CD8-positive, alpha-beta memory T cell (primary cell): ENCODE data around the gene SEMA4A. TPM values are rescaled to one million over a fixed set of nuclear protein-coding genes. Genes with fewer than 3 reads are reported as not detected.
A peak's percentile ranks its signal among the peaks of the same experiment; 100 is the strongest.

Experiments
- CTCF ChIA-PET: fragments of 350-600 bp; sonication (Branson Sonifier 250); formaldehyde crosslinking; loops from one replicate; lab custom pipeline; 2021; ENCODE audit warnings: antibody characterized with exemption; lab: Charles Lee
- POLR2A ChIA-PET: fragments of 350-600 bp; sonication (Branson Sonifier 250); formaldehyde crosslinking; loops from one replicate; lab custom pipeline; 2021; ENCODE audit warnings: antibody characterized with exemption; lab: Charles Lee
- DNase-seq, 5 donors: peaks; one replicate each; pipeline versions ENCODE4 v3.0.0 to v3.0.0-alpha.2; 2020 to 2022; ENCODE audit warnings: mixed read lengths in 1 of 5
- H3K27ac ChIP-seq: one replicate; pipeline ENCODE4 v1.7.0; 2013; ENCODE audit warnings: low read depth, mild to moderate bottlenecking, low read length, moderate library complexity
- H3K27me3 ChIP-seq: 2 replicates; pipeline ENCODE4 v1.7.0; 2013; ENCODE audit warnings: low read length, mild to moderate bottlenecking; ENCODE audit not compliant: insufficient read depth, poor library complexity, severe bottlenecking
- H3K36me3 ChIP-seq: 2 replicates; pipeline ENCODE4 v1.7.0; 2013; ENCODE audit warnings: mild to moderate bottlenecking, low read length, moderate library complexity; ENCODE audit not compliant: insufficient read depth
- H3K4me1 ChIP-seq: 2 replicates; pipeline ENCODE4 v1.7.0; 2013; ENCODE audit warnings: mild to moderate bottlenecking, low read length, moderate library complexity; ENCODE audit not compliant: insufficient read depth
- H3K4me3 ChIP-seq: 2 replicates; pipeline ENCODE4 v1.7.0; 2013; ENCODE audit warnings: mild to moderate bottlenecking, low read length
- H3K9me3 ChIP-seq: 2 replicates; pipeline ENCODE4 v1.7.0; 2013; ENCODE audit warnings: mild to moderate bottlenecking, low read length
- H3K27ac Mint-ChIP-seq, 8 donors: one replicate each; pipeline ENCODE4 v1.8.0; 2020 to 2021; ENCODE audit warnings: mixed read lengths in 8 of 8, mild to moderate bottlenecking in 6 of 8, inconsistent platforms in 3 of 8, moderate library complexity in 3 of 8
- H3K27me3 Mint-ChIP-seq, 2 donors: one replicate each; pipeline ENCODE4 v1.8.0; 2020 to 2021; ENCODE audit warnings: mixed read lengths in 2 of 2, mild to moderate bottlenecking in 1 of 2, moderate library complexity in 1 of 2
- H3K36me3 Mint-ChIP-seq, 3 donors: one replicate each; pipeline ENCODE4 v1.8.0; 2020 to 2021; ENCODE audit warnings: mixed read lengths in 3 of 3, inconsistent platforms in 1 of 3, mild to moderate bottlenecking in 1 of 3
- H3K4me1 Mint-ChIP-seq, 3 donors: one replicate each; pipeline ENCODE4 v1.8.0; 2020 to 2021; ENCODE audit warnings: mixed read lengths in 3 of 3, inconsistent platforms in 1 of 3, mild to moderate bottlenecking in 1 of 3
- H3K4me3 Mint-ChIP-seq, 7 donors: one replicate each; pipeline ENCODE4 v1.8.0; 2020 to 2021; ENCODE audit warnings: mixed read lengths in 7 of 7, mild to moderate bottlenecking in 6 of 7, moderate library complexity in 4 of 7, inconsistent platforms in 2 of 7
- H3K9me3 Mint-ChIP-seq, 5 donors: one replicate each; pipeline ENCODE4 v1.8.0; 2020 to 2022; ENCODE audit warnings: mixed read lengths in 5 of 5, mild to moderate bottlenecking in 3 of 5, moderate library complexity in 2 of 5, inconsistent platforms in 1 of 5
- polyA plus RNA-seq: library from polyadenylated mRNA; unstranded; fragments of 300-500 nt; fragmentation: Illumina TruSeq; gene quantifications from one replicate; pipeline ENCODE4 v1.2.3, GENCODE V29; 2021
- total RNA-seq, 2 experiments: library from RNA; stranded (reverse); gene quantifications; one replicate each; pipeline ENCODE4 v1.2.3, GENCODE V29; 2021

Gene SEMA4A
- total and polyA plus RNA-seq, 3 experiments from 2014 or later: 10.7 to 23.0 (median 21.6) TPM

DNA sequence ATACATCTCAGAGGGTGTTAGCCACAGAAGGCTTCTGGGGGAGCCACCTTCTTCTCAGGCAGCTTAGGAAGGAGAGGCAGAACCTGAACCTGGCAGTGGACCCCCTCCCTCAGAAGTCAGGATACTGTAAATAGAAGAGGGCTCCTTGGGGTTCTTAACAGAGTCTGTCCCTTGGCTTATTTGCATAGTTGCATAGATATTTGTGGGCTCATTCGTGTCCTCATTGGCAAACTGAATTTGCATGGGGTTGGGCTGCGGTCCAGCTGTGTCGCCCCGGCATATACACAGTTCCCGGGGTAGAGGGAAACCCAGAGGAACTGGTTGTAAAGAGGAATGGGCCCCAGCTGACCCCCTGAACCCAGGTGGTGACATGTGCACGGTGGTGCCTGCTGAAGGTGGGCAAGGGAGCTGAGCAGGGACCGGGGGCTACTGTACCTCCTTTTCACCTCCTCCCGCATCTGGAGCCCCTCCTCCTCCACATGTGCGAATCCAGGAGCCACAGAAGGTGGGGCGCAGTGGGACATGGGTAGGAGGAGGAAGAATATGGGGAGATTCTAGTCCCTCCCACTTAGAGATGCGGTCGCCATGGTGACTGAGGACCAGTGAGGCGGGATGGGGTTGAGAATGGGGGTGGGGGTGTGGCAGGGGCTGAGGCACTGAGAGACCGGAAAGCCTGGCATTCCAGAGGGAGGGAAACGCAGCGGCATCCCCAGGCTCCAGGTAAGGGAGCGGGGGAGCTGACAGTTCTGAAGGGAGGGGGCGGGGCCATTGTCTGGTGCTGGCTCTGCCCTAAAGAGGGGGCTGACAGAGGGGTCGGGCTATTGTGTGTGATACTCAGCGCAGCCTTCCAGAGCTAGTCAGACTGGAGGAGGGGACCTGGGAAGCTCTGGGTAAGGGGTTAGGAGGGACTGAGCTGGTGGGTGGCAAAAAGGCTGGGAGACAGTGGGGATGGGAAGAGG is 3.7 kb upstream of the SEMA4A start:
- H3K4me1 Mint-ChIP-seq: peaks cover 21 to 29% (median 29%) of the 10 kb centered on the region in 3 donors
- H3K27ac ChIP-seq: no peak overlapping the region
- no peaks in the 10 kb centered on the region for H3K36me3 ChIP-seq
- no peak overlapping the region for H3K4me3 ChIP-seq
- peaks cover 8% of the 10 kb centered on the region for H3K4me1 ChIP-seq
- no peaks in the 10 kb centered on the region for H3K36me3 Mint-ChIP-seq
- H3K27me3 Mint-ChIP-seq: peaks cover 0 to 9% of the 10 kb centered on the region in 2 donors
- DNase-seq: no peak
- H3K27ac Mint-ChIP-seq: peak overlapping the region in 1 of 8 donors; percentile 68
- peak overlapping the region in 1 of 7 donors; percentile 59 for H3K4me3 Mint-ChIP-seq
- ChIA-PET POLR2A (no interaction called here), CTCF (interaction anchor here (1.2 to 1.4 kb wide), 5 partner anchors 20 to 75 kb away, joined by 3 to 10 read pairs (median 5); no protein-coding TSS in a partner anchor)
- no peaks in the 10 kb centered on the region for H3K9me3 Mint-ChIP-seq
- H3K27me3 ChIP-seq: no peaks in the 10 kb centered on the region
- no peaks in the 10 kb centered on the region for H3K9me3 ChIP-seq

DNA sequence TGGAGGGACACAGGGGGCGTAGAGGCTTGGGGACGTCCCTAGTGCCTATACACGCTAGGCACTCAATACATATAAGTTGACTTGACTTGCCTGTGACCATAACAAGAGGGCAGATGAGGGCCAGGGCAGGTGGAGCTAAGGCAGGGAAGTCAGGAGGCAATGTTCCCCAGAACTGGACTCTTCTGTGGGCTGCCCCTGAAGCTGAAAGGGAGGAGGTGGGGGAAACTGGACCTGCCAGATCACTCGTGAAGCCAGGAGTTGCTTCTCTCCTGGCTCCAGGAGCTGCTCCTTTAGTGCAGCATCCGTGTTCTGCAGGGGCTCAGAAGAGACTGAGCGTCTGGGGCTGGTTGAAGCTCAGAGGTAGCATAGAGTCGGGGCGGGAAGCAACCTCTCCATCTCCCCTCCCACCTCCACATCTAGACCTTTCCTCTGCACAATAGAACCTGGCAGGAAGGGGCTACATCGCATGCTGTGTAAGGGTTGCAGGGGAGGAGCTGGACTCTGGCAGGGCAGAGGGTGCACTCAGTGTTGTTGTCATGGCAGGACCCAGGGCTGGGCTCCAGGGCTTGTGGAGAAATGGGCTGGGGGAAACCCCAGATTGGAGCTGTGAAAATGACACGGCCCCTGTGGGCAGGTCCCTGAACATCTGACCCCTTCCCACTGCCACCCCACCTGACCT is 2.9 kb upstream of the SEMA4A start:
- H3K27me3 Mint-ChIP-seq: peaks cover 0 to 9% of the 10 kb centered on the region in 2 donors
- H3K27ac Mint-ChIP-seq: peak overlapping the region in 3 of 8 donors; percentile 13 to 51 (median 38)
- H3K4me1 Mint-ChIP-seq: peaks cover 27 to 35% (median 32%) of the 10 kb centered on the region in 3 donors
- no peak overlapping the region for H3K4me3 Mint-ChIP-seq
- H3K36me3 Mint-ChIP-seq: no peaks in the 10 kb centered on the region
- Histone ChIP-seq H3K9me3 (no peaks in the 10 kb centered on the region), H3K27ac (no peak overlapping the region), H3K36me3 (no peaks in the 10 kb centered on the region), H3K27me3 (no peaks in the 10 kb centered on the region), H3K4me3 (no peak overlapping the region), H3K4me1 (peaks cover 8% of the 10 kb centered on the region)
- ChIA-PET CTCF (interaction anchor here (1.2 to 1.4 kb wide), 4 partner anchors 20 to 75 kb away, joined by 3 to 7 read pairs (median 4); no protein-coding TSS in a partner anchor), POLR2A (no interaction called here)
- no peaks in the 10 kb centered on the region for H3K9me3 Mint-ChIP-seq
- DNase-seq: no peak

DNA sequence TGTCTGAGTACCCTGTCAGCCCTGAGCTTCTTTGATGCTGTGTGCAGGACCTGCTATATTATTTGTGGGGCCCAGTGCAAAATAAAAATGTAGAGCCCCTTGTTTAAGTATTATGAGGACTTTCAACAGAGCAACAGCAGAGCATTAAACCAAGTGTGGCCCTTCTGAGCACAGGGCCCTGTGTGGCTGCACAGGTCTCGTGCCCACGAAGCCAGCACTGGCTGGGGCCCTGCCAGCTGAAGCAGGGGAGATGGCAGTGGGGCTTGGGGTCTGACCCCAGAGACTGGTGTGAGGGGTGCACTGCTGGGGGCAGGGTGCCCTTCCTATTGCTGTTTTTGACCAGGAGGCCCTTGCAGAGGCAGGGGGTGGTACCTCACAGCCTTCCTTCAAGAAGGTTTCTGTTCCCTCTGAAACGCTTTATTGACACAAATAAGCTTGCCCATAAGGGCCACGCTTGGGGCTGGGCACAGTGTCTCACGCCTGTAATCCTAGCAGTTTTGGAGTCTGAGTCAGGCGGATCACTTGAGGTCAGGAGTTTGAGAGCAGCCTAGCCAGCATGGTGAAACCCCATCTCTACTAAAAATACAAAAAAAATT is 2.2 kb upstream of the SEMA4A start:
- no peak overlapping the region for H3K27ac Mint-ChIP-seq
- ChIA-PET POLR2A (interaction anchor here (0.5 kb wide), 1 partner anchor 55 kb away, joined by 4 read pairs; no protein-coding TSS in a partner anchor), CTCF (interaction anchor here (1.2 to 1.4 kb wide), 4 partner anchors 17 to 74 kb away, joined by 3 to 7 read pairs (median 4); no protein-coding TSS in a partner anchor)
- no peak overlapping the region for H3K4me3 ChIP-seq
- no peaks in the 10 kb centered on the region for H3K36me3 Mint-ChIP-seq
- H3K36me3 ChIP-seq: no peaks in the 10 kb centered on the region
- no peak for DNase-seq
- no peaks in the 10 kb centered on the region for H3K9me3 ChIP-seq
- no peaks in the 10 kb centered on the region for H3K9me3 Mint-ChIP-seq
- peaks cover 26 to 34% (median 33%) of the 10 kb centered on the region in 3 donors for H3K4me1 Mint-ChIP-seq
- H3K4me3 Mint-ChIP-seq: no peak overlapping the region
- no peaks in the 10 kb centered on the region for H3K27me3 ChIP-seq
- peaks cover 0 to 9% of the 10 kb centered on the region in 2 donors for H3K27me3 Mint-ChIP-seq
- no peak overlapping the region for H3K27ac ChIP-seq
- peaks cover 6% of the 10 kb centered on the region for H3K4me1 ChIP-seq

DNA sequence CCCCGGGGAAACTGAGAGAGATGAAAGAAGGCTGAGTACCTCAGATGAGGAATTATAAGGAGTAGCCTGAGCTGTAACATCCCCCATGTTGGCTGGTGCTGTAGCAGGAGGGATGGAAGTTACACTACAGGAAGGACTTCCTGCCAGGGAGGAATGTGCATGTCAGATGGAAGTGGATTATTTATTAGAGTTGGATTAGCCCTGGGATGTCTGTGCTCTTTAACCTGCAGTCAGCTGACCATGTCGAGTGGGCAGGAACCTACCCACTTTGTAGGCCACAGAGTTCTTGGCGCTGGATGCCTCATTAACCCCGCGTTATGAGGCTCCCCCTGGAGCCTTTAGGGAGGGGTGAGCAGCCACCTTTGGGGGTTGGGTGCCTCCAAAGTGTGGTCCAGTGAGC is 757 bp upstream of the SEMA4A start:
- Histone ChIP-seq H3K4me3 (no peak overlapping the region), H3K36me3 (no peaks in the 10 kb centered on the region), H3K27me3 (no peaks in the 10 kb centered on the region), H3K4me1 (no peaks in the 10 kb centered on the region), H3K27ac (no peak overlapping the region), H3K9me3 (no peaks in the 10 kb centered on the region)
- H3K36me3 Mint-ChIP-seq: no peaks in the 10 kb centered on the region
- H3K9me3 Mint-ChIP-seq: no peaks in the 10 kb centered on the region
- peaks cover 34 to 39% (median 38%) of the 10 kb centered on the region in 3 donors for H3K4me1 Mint-ChIP-seq
- DNase-seq: no peak
- peak overlapping the region in 3 of 8 donors; percentile 29 to 77 (median 64) for H3K27ac Mint-ChIP-seq
- POLR2A ChIA-PET: interaction anchor here (1.0 kb wide), 1 partner anchor 12 kb away, joined by 4 read pairs; no protein-coding TSS in a partner anchor
- CTCF ChIA-PET: interaction anchor here (1.3 kb wide), 2 partner anchors 18 to 22 kb away, joined by 3 to 4 read pairs; no protein-coding TSS in a partner anchor
- peaks cover 0 to 7% of the 10 kb centered on the region in 2 donors for H3K27me3 Mint-ChIP-seq
- no peak overlapping the region for H3K4me3 Mint-ChIP-seq

DNA sequence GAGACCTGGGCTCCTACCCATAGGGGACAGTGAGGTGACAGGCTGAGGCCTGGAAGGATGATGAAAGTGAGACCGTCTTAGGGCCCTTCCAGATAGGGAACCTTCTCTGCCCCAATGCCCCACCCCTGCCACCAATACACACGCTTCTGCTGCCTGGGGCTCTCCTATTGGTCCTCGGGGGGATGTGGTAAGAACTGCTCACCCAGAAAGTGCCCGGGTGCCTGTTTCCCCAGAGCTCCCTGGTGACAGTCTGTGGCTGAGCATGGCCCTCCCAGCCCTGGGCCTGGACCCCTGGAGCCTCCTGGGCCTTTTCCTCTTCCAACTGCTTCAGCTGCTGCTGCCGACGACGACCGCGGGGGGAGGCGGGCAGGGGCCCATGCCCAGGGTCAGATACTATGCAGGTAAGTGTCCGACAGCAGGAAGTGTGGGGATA is 948 bp downstream of the SEMA4A start:
- Histone ChIP-seq H3K4me3 (no peak overlapping the region), H3K4me1 (no peaks in the 10 kb centered on the region), H3K36me3 (no peaks in the 10 kb centered on the region), H3K27me3 (no peaks in the 10 kb centered on the region), H3K9me3 (no peaks in the 10 kb centered on the region), H3K27ac (no peak overlapping the region)
- H3K4me1 Mint-ChIP-seq: peaks cover 39 to 40% (median 40%) of the 10 kb centered on the region in 3 donors
- peak overlapping the region; percentile 74 to 90 (median 78) for H3K4me3 Mint-ChIP-seq
- H3K27ac Mint-ChIP-seq: peak overlapping the region; percentile 37 to 94 (median 86)
- no peaks in the 10 kb centered on the region for H3K9me3 Mint-ChIP-seq
- POLR2A ChIA-PET: no interaction called here
- CTCF ChIA-PET: interaction anchor here (1.2 to 2.8 kb wide), 2 partner anchors 8 to 71 kb away, joined by 4 to 13 read pairs; no protein-coding TSS in a partner anchor
- no peaks in the 10 kb centered on the region for H3K36me3 Mint-ChIP-seq
- peaks cover 0 to 7% of the 10 kb centered on the region in 2 donors for H3K27me3 Mint-ChIP-seq
- DNase-seq: peak in 3 of 5 donors; percentile 39 to 59 (median 43)

DNA sequence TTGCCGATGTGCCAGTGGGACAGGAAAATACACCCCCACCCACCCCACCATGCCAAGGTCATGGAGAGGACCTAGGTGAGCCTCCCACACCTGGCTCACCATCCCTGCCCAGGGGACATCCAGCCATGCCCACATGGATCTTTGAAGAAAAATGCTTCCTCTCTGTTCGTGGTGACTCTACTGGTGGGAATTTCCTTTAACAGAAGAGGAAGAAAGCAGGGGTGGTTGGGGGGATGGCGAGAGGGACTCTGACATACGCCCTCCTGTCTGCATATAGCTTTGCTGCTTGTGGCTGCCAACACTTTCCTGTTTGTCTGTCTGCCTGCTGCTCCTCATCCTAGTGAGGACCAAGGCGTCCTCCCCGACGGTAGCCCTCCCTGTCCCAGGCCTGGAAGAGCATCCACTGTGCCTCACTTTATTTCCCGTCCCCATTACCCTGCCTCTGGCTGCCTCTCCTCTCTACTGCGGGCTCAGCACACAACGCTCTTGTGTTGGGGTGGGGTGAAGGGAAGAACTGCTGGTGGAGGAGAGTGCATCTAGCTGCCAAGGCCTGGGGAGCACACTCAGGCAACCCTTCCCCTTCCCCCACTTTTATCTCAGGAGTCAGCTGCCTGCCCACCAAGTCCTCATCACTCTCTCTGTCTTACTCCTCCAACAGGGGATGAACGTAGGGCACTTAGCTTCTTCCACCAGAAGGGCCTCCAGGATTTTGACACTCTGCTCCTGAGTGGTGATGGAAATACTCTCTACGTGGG is 2.5 kb downstream of the SEMA4A start:
- H3K27me3 Mint-ChIP-seq: peaks cover 0 to 2% of the 10 kb centered on the region in 2 donors
- H3K36me3 ChIP-seq: no peaks in the 10 kb centered on the region
- H3K4me3 ChIP-seq: no peak overlapping the region
- no peaks in the 10 kb centered on the region for H3K9me3 ChIP-seq
- H3K4me1 ChIP-seq: peaks cover 4% of the 10 kb centered on the region
- H3K4me1 Mint-ChIP-seq: peaks cover 46 to 50% (median 47%) of the 10 kb centered on the region in 3 donors
- POLR2A ChIA-PET: no interaction called here
- no peak for DNase-seq
- no peak overlapping the region for H3K27ac ChIP-seq
- no peaks in the 10 kb centered on the region for H3K27me3 ChIP-seq
- H3K4me3 Mint-ChIP-seq: peak overlapping the region; percentile 18 to 87 (median 74)
- H3K36me3 Mint-ChIP-seq: no peaks in the 10 kb centered on the region
- peak overlapping the region; percentile 51 to 92 (median 76) for H3K27ac Mint-ChIP-seq
- no peaks in the 10 kb centered on the region for H3K9me3 Mint-ChIP-seq
- CTCF ChIA-PET: interaction anchor here (1.1 to 2.8 kb wide), 3 partner anchors 9 to 69 kb away, joined by 3 to 13 read pairs (median 3); no protein-coding TSS in a partner anchor

DNA sequence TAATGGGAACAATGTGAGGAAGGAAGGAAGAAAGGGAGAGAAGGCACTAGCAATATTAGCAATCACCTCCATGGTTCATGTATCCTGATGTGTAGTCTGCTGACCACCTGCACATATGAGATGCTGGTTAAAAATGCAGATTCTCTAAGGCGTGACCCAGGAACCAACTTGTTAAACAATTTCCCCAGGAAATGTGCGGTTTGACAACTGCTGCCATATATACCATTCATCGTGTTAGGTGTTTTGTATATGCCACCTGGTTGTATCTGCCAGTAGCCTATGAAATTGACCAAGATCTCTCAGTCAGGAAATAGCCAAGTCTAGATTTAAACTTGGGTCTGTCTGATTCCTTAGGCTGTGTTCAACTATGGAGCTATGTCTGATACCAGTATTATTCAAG is 4.1 kb downstream of the SEMA4A start:
- H3K4me3 Mint-ChIP-seq: peak overlapping the region in 5 of 7 donors; percentile 13 to 72 (median 42)
- ChIA-PET POLR2A (no interaction called here), CTCF (no interaction called here)
- peak overlapping the region; percentile 23 to 96 (median 78) for H3K27ac Mint-ChIP-seq
- peaks cover 0 to 2% of the 10 kb centered on the region in 2 donors for H3K27me3 Mint-ChIP-seq
- Histone ChIP-seq H3K36me3 (no peaks in the 10 kb centered on the region), H3K27ac (no peak overlapping the region), H3K27me3 (no peaks in the 10 kb centered on the region), H3K9me3 (no peaks in the 10 kb centered on the region), H3K4me1 (peaks cover 4% of the 10 kb centered on the region), H3K4me3 (no peak overlapping the region)
- H3K36me3 Mint-ChIP-seq: peaks cover 0 to 2% (median 0%) of the 10 kb centered on the region in 3 donors
- no peaks in the 10 kb centered on the region for H3K9me3 Mint-ChIP-seq
- H3K4me1 Mint-ChIP-seq: peaks cover 48 to 54% (median 50%) of the 10 kb centered on the region in 3 donors
- no peak for DNase-seq
